Osteocyte (in vitro differentiated cells): Measurements from ENCODE around the gene TMEM229A. TPM values are rescaled to one million over a fixed set of nuclear protein-coding genes. Genes with fewer than 3 reads are reported as not detected.
"Not testable (repeated sequence)": the region's sequence is repeated elsewhere in the genome, so short reads cannot be mapped to it uniquely, and the experiment has no call there.

Experiments
- DNase-seq: peaks from one replicate; pipeline ENCODE4 v3.0.0; 2021; ENCODE audit warnings: mixed read lengths; ENCODE audit not compliant: unreplicated experiment; ENCODE audit errors: extremely low spot score
- H3K27ac Mint-ChIP-seq: one replicate; pipeline ENCODE4 v1.8.0; 2021; ENCODE audit warnings: mild to moderate bottlenecking, mixed read lengths; ENCODE audit not compliant: unreplicated experiment
- H3K27me3 Mint-ChIP-seq: one replicate; pipeline ENCODE4 v1.8.0; 2021; ENCODE audit warnings: mixed read lengths; ENCODE audit not compliant: unreplicated experiment
- H3K36me3 Mint-ChIP-seq: one replicate; pipeline ENCODE4 v1.8.0; 2021; ENCODE audit warnings: mixed read lengths; ENCODE audit not compliant: unreplicated experiment
- H3K4me1 Mint-ChIP-seq: one replicate; pipeline ENCODE4 v1.8.0; 2021; ENCODE audit warnings: mixed read lengths; ENCODE audit not compliant: unreplicated experiment
- H3K4me3 Mint-ChIP-seq: one replicate; pipeline ENCODE4 v1.8.0; 2021; ENCODE audit warnings: mild to moderate bottlenecking, moderate library complexity, mixed read lengths; ENCODE audit not compliant: unreplicated experiment
- H3K9me3 Mint-ChIP-seq: one replicate; pipeline ENCODE4 v1.8.0; 2021; ENCODE audit warnings: mixed read lengths; ENCODE audit not compliant: unreplicated experiment
- CTCF ChIP-seq: fragments of 200-600 bp; sonication (generic); IDR thresholded peaks from 2 replicates; pipeline ENCODE4 v1.5.0; 2021; ENCODE audit warnings: antibody characterized with exemption, mild to moderate bottlenecking, moderate library complexity
- total RNA-seq: library from RNA; stranded (reverse); gene quantifications from 2 replicates; pipeline ENCODE4 v1.2.1, GENCODE V29; 2021

TMEM229A gene
- total RNA-seq, 1 donor from 2014 or later, result not detected

DNA sequence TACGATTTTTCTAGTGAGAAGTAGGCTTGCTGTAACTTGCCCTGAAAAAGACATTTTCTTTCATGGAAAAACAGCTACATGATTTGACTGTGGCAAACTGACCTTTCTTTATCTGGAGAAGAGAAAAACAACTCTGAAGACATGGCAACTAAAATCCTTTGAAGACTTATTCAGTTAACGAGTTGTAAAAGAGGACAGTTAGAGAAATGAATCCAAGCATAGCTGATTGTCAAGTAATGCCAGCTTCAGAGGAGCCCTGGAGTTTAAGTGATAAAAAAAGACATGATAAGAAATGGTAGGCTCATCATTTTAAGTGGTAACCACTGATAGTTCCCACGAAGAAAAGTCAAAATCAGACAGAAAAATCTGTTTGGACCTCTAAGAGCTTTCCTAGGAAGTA lies 19.6 kb downstream of the TMEM229A start:
- no peak for DNase-seq
- Mint-ChIP-seq H3K4me1 (no peaks in the 10 kb centered on the region), H3K27ac (no peak overlapping the region), H3K27me3 (peaks cover 4% of the 10 kb centered on the region), H3K36me3 (no peaks in the 10 kb centered on the region), H3K4me3 (no peak overlapping the region), H3K9me3 (no peaks in the 10 kb centered on the region)
- no peak for TF ChIP-seq CTCF

GRCh38 chr7:124012864-124013263 lies 20.0 kb downstream of the TMEM229A start:
- H3K36me3 Mint-ChIP-seq, result no peaks in the 10 kb centered on the region
- H3K27me3 Mint-ChIP-seq, result peaks cover 4% of the 10 kb centered on the region
- no peaks in the 10 kb centered on the region for H3K9me3 Mint-ChIP-seq

DNA sequence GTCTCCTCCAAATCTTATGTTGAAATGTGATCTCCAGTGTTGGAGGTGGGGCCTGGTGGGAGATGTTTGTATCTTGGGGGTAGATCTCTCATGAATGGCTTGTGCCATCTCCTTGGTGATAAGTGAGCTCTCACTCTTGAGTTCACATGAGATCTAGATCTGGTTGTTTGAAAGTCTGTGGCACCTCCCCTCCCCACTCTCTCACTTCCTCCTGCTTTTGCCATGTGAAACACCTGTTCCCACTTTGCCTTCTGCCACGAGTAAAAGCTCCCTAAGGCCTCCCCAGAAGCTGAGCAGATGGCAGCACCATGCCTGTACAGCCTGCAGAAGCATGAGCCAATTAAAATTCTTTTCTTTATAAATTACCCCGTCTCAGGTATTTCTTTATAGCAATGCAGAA lies 23.5 kb downstream of the TMEM229A start:
- Mint-ChIP-seq H3K27me3 (peaks cover 4% of the 10 kb centered on the region), H3K27ac (no peak overlapping the region), H3K4me3 (no peak overlapping the region), H3K36me3 (no peaks in the 10 kb centered on the region), H3K9me3 (peaks cover 3% of the 10 kb centered on the region), H3K4me1 (no peaks in the 10 kb centered on the region)
- DNase-seq, result no peak
- no peak for TF ChIP-seq CTCF

More at GRCh38 chr7:124012864-124013263, 20.0 kb downstream of the TMEM229A start:
- H3K4me3 Mint-ChIP-seq, result no peak overlapping the region
- TF ChIP-seq CTCF, result no peak
- no peak overlapping the region for H3K27ac Mint-ChIP-seq
- H3K4me1 Mint-ChIP-seq, result no peaks in the 10 kb centered on the region
- no peak for DNase-seq

- H3K4me3 Mint-ChIP-seq, H3K27me3 Mint-ChIP-seq, H3K4me1 Mint-ChIP-seq, DNase-seq, H3K27ac Mint-ChIP-seq, H3K9me3 Mint-ChIP-seq, H3K36me3 Mint-ChIP-seq: not testable (repeated sequence)
These were observed 24.6 kb downstream of the TMEM229A start for GRCh38 chr7:124008296-124008695.

GRCh38 chr7:123999703-124000102 lies 33.2 kb downstream of the TMEM229A start:
- Mint-ChIP-seq H3K4me1 (no peaks in the 10 kb centered on the region), H3K27ac (no peak overlapping the region), H3K4me3 (no peak overlapping the region), H3K27me3 (peaks cover 5% of the 10 kb centered on the region), H3K9me3 (peaks cover 18% of the 10 kb centered on the region), H3K36me3 (no peaks in the 10 kb centered on the region)
- DNase-seq, result no peak
- no peak for TF ChIP-seq CTCF

- Mint-ChIP-seq H3K27ac (no peak overlapping the region), H3K4me1 (no peaks in the 10 kb centered on the region), H3K27me3 (peaks cover 5% of the 10 kb centered on the region), H3K36me3 (no peaks in the 10 kb centered on the region), H3K4me3 (no peak overlapping the region), H3K9me3 (peaks cover 17% of the 10 kb centered on the region)
- TF ChIP-seq CTCF, result no peak
- DNase-seq, result no peak
These were observed 33.9 kb downstream of the TMEM229A start for GRCh38 chr7:123998921-123999320.
